GM12875 (cell line): Measurements from ENCODE around the gene THADA.
A peak's percentile ranks its signal among the peaks of the same experiment; 100 is the strongest.
"Not testable (repeated sequence)": the region's sequence is repeated elsewhere in the genome, so short reads cannot be mapped to it uniquely, and the experiment has no call there.

Source experiments
- H3K4me3 ChIP-seq: one replicate; pipeline ENCODE4 v1.5.1; 2011; ENCODE audit warnings: low read depth, low read length, control low read depth
- CTCF ChIP-seq: IDR thresholded peaks from 2 replicates; pipeline ENCODE4 v1.5.1; 2011; ENCODE audit warnings: low read depth, mild to moderate bottlenecking, control low read depth, inconsistent platforms, low read length, moderate library complexity, borderline replicate concordance; ENCODE audit not compliant: insufficient read depth

The THADA gene

GRCh38 chr2:43595603-43596412, at the start of gene THADA:
Gene THADA (minus strand): TSS chr2:43596038. CDS start chr2:43592392, 3,646 bp downstream.
- peak within 1 kb of the TSS; percentile 63 for H3K4me3 ChIP-seq
- no peak for TF ChIP-seq CTCF

- TF ChIP-seq CTCF, result no peak
- H3K4me3 ChIP-seq, result no peak overlapping the region
Observed at GRCh38 chr2:43643680-43644079, 47.8 kb upstream of the THADA start.

- TF ChIP-seq CTCF, result no peak
- no peak overlapping the region for H3K4me3 ChIP-seq
Observed at GRCh38 chr2:43642363-43642762, 46.5 kb upstream of the THADA start.

GRCh38 chr2:43637030-43637803, 41.4 kb upstream of the THADA start, which contains the start of gene PLEKHH2:
Gene PLEKHH2 (plus strand): TSS chr2:43637260. CDS start chr2:43644674, 7,414 bp downstream.
- H3K4me3 ChIP-seq, result peak within 1 kb of the TSS; percentile 29
- TF ChIP-seq CTCF, result no peak

- H3K4me3 ChIP-seq, result no peak overlapping the region
- no peak for TF ChIP-seq CTCF
Observed at GRCh38 chr2:43636621-43637020, 40.8 kb upstream of the THADA start.

- not testable (repeated sequence) for H3K4me3 ChIP-seq
Observed at GRCh38 chr2:43636153-43636552, 40.3 kb upstream of the THADA start.

- no peak for TF ChIP-seq CTCF
- no peak overlapping the region for H3K4me3 ChIP-seq
Observed at GRCh38 chr2:43634604-43635306, 38.9 kb upstream of the THADA start.
